Activated CD8-positive, alpha-beta memory T cell treated with anti-CD3 and anti-CD28 coated beads for 4 hours (primary cell): Measurements from ENCODE around the gene NLRC5.
"Not testable (repeated sequence)": the region's sequence is repeated elsewhere in the genome, so short reads cannot be mapped to it uniquely, and the experiment has no call there.

Experiments
- DNase-seq, 2 donors: peaks; one replicate each; pipeline ENCODE4 v3.0.0-alpha.2; 2020; ENCODE audit warnings: low read depth in 2 of 2

Gene NLRC5

DNA sequence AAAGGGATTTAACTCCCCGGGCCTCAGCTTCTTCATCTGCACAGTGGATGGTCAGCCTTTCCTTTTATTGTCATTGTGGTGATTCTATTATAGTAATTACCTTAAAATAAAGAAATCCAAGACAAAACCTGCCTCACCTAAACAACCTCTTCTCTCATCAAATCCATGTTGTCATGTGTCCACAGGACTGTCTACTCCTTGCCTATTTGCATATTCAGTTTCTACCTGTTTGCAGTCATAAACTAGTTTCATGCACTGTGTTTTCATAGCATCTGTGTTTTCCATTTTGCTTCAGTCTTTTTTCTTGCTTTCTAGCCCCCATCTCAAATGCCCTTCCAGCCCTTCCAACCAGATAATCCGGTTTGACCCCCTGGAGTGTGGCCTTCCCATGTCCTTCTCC is 58.7 kb downstream of the NLRC5 start:
- DNase-seq, result no peak

GRCh38 chr16:57049678-57050077 is 60.3 kb downstream of the NLRC5 start:
- DNase-seq, result no peak

DNA sequence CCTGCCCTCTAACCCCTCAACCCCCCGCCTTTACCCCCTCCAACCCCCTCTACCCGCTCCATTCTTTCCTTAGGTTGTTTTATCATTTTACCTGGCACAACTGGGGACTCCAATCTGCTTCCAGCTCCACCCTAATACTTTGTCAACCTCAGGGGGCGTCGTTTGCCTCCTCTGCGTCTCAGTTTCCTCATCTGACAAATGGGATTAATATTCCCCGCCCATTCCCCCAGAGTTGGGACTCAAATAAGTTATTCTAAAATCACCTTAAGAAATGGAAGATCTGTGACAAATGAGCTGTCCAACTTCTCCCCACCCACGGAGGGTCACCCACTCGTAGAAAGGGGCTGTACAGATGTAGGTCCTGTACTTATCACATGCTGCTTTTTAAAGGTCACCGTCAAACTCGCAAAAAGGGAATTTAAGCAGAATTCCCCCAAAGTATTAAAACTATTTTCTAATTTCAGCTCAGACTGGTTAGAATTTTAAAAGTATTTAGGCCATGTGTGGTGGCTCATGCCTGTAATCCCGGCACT is 62.4 kb downstream of the NLRC5 start:
- DNase-seq, result no peak

- DNase-seq, result no peak
Measured at GRCh38 chr16:57053206-57053605, 63.8 kb downstream of the NLRC5 start.

DNA sequence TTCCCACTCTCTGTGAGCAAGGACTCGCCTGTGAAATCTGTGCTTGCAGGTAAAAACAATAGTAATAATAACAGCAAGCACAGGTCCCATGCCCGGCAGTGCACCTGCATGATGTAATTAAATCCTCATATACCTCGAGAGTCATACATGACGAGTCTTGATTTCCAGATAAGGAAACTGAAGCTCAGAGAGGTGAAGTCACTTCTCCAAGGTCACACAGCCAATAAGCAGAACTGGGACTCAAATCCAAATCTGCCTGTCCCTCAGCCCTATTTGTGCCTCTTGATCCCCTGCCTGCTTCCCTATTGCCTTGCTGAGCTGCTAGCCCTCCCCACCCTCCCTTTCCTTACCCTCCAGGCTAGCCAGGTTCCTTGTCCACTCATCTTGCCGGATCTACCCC is 65.0 kb downstream of the NLRC5 start:
- DNase-seq, result no peak

GRCh38 chr16:57054771-57055170 is 65.4 kb downstream of the NLRC5 start:
- no peak for DNase-seq

DNA sequence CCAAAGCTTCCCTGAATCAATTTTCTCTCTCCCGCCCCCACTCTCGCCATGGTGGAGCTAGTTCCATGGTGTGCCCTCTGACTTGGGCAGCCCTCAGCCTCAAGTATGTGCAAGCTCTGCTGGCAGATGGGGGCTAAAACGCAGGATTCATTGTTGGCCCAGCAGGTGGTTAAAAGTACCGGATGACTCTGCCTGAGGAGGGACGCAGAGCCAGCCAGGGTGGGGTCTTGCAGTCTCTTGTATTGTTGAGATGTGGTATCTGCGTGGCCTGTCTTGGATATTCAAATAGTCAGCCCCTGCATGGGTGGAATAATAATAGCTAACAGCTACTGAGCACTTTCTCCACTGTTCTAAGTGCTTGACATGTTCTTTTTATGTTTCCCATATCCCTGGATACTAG is 66.3 kb downstream of the NLRC5 start:
- DNase-seq, result no peak

DNA sequence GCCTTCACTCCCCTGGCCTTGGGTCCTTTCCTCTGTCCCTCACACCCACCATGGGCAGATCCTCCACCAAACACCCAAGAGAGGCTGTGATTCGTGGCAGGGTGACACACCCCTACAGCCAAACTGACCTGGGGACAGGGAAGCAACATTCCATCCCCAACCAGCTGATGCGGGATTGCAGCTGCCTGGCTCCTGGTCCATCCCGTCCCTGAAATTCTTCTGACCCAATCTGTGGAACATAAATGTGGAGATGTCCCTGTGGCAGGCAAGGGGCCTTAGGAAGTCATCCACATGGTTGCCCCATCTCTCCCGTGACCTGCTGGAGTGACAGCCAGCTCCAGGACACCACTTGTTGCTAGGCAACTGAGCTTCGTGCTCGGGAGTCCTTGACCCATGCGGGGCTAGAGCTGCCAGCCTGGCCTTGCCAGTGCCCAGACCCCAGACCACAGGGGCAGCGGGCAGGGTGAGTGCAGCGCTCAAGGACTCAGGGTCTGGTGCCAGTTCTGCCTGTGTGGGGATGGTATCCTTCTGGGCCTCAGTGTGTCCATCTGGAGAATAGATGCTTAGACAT is 69.0 kb downstream of the NLRC5 start:
- no peak for DNase-seq

DNA sequence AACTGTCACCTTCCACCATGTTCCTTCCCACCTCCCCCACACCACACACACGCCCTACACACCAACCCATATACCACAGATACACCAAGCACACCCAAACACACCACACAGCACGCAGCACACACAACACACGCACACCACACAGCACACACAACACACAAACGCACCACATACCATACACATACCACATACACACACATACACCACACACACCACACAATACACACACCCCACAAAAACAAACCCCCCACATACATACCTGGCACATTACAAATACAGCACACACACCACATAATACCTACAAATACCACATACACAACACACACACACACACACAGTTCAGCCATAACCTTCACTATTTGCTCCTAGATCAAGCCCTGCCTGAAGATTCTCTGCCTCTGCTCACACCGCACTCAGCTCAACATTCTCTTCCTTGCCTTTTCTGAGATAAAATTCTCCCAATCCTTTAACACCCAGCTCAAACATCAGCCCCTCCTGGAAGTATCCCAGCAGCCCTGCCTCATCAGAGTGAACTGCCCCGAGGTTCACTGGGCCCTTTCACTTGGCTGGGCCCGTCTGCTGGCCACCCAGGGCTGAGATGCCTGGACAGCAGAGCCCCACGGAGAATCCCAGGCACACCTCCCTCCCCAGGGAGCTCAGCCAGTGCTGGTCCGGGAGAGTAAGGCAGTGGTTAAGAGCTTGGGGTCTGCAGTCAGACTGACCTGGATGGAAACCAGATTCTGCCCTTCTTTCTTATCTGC is 71.1 kb downstream of the NLRC5 start:
- no peak for DNase-seq

GRCh38 chr16:57061084-57061905 is 71.9 kb downstream of the NLRC5 start:
- no peak for DNase-seq

GRCh38 chr16:57062329-57062728 is 73.0 kb downstream of the NLRC5 start:
- no peak for DNase-seq

DNA sequence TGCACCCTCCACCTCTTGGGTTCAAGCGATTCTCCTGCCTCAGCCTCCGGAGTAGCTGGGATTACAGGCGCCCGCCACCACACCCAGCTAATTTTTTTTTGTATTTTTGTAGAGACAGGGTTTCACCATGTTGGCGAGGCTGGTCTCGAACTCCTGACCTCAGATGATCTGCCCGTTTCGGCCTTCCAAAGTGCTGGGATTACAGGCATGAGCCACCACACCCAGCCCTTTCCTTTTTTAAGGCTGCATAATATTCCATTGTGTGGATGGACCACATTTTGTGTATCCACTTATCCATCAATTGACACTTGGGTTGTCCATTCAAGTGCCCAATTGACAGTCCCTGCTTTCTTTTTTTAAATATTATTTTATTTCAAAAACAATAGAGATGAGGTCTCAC is 73.8 kb downstream of the NLRC5 start:
- DNase-seq, result not testable (repeated sequence)

GRCh38 chr16:57064995-57065394 is 75.6 kb downstream of the NLRC5 start:
- no peak for DNase-seq

DNA sequence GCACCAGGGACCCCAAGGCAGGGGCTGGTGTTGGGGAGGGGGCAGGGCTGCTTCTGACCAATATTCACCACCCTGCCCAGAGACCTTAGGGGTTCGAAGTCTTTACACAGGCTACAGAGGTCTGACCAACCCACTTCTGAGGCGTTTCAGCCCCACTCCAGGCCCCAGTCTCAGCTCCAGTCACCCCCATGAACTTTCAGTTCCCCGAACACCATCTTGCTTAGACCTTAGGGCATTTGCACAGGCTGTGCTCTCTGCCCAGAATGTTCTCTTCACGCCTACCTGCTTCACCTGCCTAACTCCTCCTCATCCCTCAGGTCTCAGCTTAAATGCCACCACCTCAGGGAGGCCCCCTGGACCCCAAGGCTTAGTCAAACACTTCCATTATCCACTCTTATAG is 77.3 kb downstream of the NLRC5 start:
- no peak for DNase-seq

DNA sequence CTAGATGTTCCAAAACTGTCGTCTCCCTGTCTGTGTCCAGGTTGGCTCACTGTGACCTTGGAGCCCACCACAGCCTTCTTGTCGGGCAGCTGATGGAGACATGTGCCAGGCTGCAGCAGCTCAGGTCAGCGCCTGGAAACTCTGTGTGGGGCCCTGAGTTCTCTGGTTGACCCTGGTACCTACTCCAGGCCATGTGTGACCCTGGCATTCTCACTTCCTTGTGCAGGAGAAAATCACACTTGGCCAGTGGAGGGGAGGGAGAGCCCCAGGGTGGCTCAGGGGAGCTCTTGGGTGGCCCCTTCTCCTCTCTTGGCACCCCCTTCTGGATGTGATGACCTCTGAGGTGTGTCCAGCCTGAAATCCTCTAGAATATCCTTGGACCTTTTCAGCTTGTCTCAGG is 78.0 kb downstream of the NLRC5 start:
- DNase-seq, result no peak

GRCh38 chr16:57069053-57069452 is 79.7 kb downstream of the NLRC5 start:
- no peak for DNase-seq

DNA sequence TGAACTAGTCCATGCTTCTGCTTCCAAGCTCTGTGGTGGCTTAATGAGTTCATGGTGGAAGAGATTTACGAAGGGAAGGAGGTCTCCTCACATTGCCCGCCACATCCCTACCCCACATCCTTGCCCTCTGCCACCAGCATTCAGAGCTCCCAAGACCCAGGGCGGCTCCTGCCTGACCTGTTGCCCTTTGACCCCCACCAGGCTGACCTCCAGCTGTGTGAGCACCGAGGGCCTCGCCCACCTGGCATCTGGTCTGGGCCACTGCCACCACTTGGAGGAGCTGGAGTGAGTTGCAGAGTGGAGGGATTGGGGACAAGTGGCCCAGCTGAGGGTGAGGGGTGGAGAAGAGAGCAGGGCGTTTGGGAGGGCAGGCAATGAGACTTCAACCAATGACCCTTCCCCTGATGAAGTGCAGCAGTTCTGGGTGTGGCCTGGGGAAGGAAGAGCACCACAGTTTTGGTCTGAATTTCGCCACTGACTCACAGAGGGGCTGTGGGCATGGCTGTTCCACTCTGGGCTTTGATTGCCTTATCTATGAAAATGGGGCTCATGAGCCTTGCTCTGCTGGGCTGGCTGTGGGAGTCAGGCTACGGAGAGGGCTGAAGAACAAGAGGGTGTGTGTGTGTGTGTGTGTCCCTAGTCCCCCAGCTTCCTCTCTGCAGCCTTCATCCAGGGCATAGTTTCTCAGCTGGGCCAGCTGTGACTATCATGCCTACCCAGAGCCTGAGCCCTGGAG is 80.4 kb downstream of the NLRC5 start:
- DNase-seq, result no peak

DNA sequence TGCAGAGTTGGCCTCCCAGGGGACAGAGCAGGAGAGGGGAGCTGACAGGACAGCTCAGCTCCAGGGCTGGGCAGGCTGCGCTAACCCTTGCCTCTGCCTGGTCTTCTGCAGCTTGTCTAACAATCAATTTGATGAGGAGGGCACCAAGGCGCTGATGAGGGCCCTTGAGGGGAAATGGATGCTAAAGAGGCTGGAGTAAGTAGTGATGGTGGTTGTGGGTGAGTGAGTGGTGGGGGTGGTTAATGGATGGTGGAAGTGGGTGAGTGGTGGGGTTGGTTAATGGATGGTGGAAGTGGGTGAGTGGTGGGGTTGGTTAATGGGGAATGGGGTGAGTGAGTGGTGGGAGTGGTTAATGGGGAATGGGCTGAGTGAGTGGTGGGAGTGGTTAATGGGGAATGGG is 81.1 kb downstream of the NLRC5 start:
- DNase-seq, result no peak

DNA sequence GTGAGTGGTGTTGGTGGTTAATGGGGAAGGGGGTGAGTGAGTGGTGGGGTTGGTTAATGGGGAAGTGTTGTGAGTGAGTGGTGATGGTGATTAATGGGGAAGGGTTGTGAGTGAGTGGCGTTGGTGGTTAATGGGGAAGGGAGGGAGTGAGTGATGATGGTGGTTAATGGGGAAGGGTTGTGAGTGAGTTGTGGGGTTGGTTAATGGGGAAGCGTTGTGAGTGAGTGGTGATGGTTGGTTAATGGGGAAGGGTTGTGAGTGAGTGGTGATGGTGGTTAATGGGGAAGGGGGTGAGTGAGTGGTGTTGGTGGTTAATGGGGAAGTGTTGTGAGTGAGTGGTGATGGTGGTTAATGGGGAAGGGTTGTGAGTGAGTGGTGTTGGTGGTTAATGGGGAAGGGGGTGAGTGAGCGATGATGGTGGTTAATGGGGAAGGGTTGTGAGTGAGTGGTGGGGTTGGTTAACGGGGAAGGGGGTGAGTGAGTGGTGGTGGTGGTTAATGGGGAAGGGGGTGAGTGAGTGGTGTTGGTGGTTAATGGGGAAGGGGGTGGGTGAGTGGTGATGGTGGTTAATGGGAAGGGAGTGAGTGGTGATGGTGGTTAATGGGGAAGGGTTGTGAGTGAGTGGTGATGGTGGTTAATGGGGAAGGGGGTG is 81.8 kb downstream of the NLRC5 start:
- DNase-seq, result not testable (repeated sequence)

DNA sequence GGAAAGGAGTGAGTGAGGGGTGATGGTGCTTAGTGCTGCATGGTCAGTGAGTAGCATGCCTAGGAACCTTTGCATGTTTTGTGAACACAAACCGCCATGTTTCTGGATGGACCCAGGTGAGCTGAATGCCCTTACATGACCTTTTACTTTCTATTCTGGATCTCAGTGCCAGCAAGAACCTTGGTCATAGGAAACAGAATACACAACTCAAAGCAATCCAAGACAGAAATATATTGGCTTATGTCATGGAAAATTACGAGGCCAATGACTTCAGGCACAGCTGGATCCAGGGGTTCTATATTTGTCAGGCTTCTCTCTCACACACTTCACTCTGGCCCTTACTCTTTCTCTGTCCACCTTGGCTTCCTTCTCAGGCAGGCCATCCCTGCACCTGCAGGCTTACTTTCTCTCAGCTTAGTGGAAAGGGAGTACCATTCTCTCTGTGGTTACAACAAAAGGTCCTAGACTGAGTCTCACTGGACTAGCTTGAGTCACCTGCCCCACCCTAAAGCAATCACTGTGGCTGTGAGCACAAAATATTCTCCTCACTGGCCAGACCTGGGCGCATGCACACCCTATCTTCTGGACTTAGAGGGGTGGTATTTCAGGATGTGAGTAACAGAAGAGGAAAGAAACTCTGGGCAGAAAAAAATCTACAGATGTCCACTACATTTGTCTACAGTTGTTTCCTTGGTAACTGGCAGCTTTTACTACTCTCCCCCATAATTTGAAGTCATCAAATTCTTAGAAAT is 82.7 kb downstream of the NLRC5 start:
- no peak for DNase-seq
